ENCODE data around the gene TECPR2. TPM values are rescaled to one million over a fixed set of nuclear protein-coding genes. Genes with fewer than 3 reads are reported as not detected.

The TECPR2 gene
- total RNA-seq, 1 experiment from 2014 or later = 29.7 TPM

- no peaks in the 10 kb centered on the region for H3K36me3 ChIP-seq (ENCODE audit: low read depth)
- intact Hi-C loops (cut with micrococcal nuclease; ENCODE audit: unreplicated experiment) = no loop called here
- CTCF ChIA-PET = interaction anchor here (1.0 kb wide), 1 partner anchor 166 kb away, joined by 3 read pairs; no protein-coding TSS in a partner anchor
- 0 out of 2 replicates have a peak overlapping the region, but pooled peaks have one; percentile 8 for H3K27ac ChIP-seq
- H3K79me2 ChIP-seq (ENCODE audit: low read depth) = peaks cover 6% of the 10 kb centered on the region; the same call in 1 of the 2 replicates
- H3K4me2 ChIP-seq = no peak overlapping the region
- TF ChIP-seq, protein P1, sequence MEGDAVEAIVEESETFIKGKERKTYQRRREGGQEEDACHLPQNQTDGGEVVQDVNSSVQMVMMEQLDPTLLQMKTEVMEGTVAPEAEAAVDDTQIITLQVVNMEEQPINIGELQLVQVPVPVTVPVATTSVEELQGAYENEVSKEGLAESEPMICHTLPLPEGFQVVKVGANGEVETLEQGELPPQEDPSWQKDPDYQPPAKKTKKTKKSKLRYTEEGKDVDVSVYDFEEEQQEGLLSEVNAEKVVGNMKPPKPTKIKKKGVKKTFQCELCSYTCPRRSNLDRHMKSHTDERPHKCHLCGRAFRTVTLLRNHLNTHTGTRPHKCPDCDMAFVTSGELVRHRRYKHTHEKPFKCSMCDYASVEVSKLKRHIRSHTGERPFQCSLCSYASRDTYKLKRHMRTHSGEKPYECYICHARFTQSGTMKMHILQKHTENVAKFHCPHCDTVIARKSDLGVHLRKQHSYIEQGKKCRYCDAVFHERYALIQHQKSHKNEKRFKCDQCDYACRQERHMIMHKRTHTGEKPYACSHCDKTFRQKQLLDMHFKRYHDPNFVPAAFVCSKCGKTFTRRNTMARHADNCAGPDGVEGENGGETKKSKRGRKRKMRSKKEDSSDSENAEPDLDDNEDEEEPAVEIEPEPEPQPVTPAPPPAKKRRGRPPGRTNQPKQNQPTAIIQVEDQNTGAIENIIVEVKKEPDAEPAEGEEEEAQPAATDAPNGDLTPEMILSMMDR (conservative IDR thresholded peaks at IDR 0.05) = no peak
- TF ChIP-seq EZH2 (IDR thresholded peaks at IDR 0.05; ENCODE audit: low read depth) = no peak
- no peaks in the 10 kb centered on the region for H3K9me3 ChIP-seq (ENCODE audit: insufficient read depth, low read depth)
- BruUV-seq (replicated peaks) = no TSS peak
- peak; percentile 28 to 55 for DNase-seq
- H3K9me2 ChIP-seq (ENCODE audit: insufficient read depth) = no peaks in the 10 kb centered on the region
- H4K20me1 ChIP-seq (ENCODE audit: insufficient read depth) = no peaks in the 10 kb centered on the region
- H2AFZ ChIP-seq = no peak overlapping the region
- no peaks in the 10 kb centered on the region for H3K27me3 ChIP-seq (ENCODE audit: insufficient read depth, low read depth)
- H3F3A ChIP-seq (ENCODE audit: insufficient read depth, low read depth) = peaks cover 46% of the 10 kb centered on the region
- no peak overlapping the region for H3K4me3 ChIP-seq
- peaks cover 55% of the 10 kb centered on the region for H3K4me1 ChIP-seq (replicated peaks; ENCODE audit: insufficient read depth)
- POLR2A ChIA-PET (ENCODE audit: unreplicated experiment) = interaction anchor here (0.5 to 1.1 kb wide), 8 partner anchors 19 to 741 kb away, joined by 3 to 17 read pairs (median 4); no protein-coding TSS in a partner anchor
These were observed 168.2 kb downstream of the TECPR2 start for GRCh38 chr14:102530828-102531478.

DNA sequence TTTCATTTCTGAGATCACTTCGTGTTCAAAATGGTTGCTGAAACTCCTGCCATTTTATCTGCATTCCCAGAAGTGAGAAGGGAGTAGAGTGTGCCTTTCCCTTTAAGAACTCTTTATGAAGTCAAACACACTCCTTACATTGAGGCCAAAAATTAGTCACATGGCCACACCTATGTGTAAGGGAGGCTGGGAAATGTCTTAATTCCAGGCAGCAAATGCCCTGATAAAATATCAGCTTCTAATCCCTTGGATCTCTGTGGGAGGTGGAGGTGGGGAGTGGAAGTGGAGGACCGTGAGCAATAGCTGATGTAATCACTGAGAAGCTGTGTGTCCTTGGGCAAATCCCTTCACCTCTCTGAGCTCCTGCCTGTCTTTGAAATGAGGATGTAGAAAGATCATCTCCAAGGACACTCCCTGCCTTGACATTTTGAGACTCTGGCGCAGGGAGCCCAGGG is 169.5 kb downstream of the TECPR2 start:
- Histone ChIP-seq H3K4me1 (replicated peaks; ENCODE audit: insufficient read depth) (peaks cover 43% of the 10 kb centered on the region), H3K4me3 (no peak overlapping the region), H3K36me3 (ENCODE audit: low read depth) (no peaks in the 10 kb centered on the region), H4K20me1 (ENCODE audit: insufficient read depth) (no peaks in the 10 kb centered on the region), H3K27me3 (ENCODE audit: insufficient read depth, low read depth) (no peaks in the 10 kb centered on the region), H3K9me2 (ENCODE audit: insufficient read depth) (no peaks in the 10 kb centered on the region), H3F3A (ENCODE audit: insufficient read depth, low read depth) (peaks cover 33% of the 10 kb centered on the region), H3K27ac (peak overlapping the region; percentile 55), H3K9me3 (ENCODE audit: insufficient read depth, low read depth) (no peaks in the 10 kb centered on the region), H3K79me2 (ENCODE audit: low read depth) (no peaks in the 10 kb centered on the region), H2AFZ (no peak overlapping the region), H3K4me2 (peak overlapping the region; percentile 0; the same call in 1 of the 2 replicates)
- ChIA-PET POLR2A (ENCODE audit: unreplicated experiment) (interaction anchor here (0.6 kb wide), 1 partner anchor 59 kb away, joined by 3 read pairs; no protein-coding TSS in a partner anchor), CTCF (no interaction called here)
- peak; percentile 39 to 87 for DNase-seq
- no peak for TF ChIP-seq EZH2 (IDR thresholded peaks at IDR 0.05; ENCODE audit: low read depth)
- TF ChIP-seq, protein P1 (conservative IDR thresholded peaks at IDR 0.05) = no peak
- intact Hi-C loops (cut with micrococcal nuclease; ENCODE audit: unreplicated experiment) = no loop called here
- no TSS peak for BruUV-seq (replicated peaks)

DNA sequence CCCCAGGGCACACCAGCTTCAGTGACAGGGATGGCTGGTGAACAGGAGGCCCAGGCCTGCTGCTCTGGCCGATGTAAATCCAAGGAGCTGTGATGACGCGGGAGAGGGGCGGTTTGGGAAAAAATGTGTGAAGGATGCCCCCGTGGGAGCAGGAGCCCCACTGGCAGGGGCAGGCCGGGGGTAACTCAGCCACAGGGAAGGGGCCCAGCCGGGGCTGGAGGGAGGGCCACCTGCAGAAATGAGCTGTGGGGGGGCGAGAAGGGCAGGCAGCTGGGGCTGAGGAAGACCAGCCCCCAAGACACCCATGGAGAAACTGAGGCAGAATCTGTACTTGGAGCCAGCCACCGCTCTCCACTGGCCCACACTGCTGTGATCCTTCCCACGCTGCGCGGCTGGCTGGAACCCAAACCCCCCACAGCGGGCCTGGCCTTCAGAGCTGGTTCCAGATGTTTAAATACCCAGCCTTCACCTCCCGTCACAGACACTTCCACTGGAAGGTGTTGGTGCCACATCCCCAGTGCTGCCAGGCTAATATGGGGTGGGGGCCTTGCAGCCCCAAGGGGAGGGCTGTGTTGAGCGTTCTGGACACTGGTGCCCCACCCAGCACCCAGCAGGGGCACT is 175.3 kb downstream of the TECPR2 start:
- TF ChIP-seq EZH2 (IDR thresholded peaks at IDR 0.05; ENCODE audit: low read depth) = no peak
- TF ChIP-seq, protein P1 (conservative IDR thresholded peaks at IDR 0.05) = no peak
- H3K9me3 ChIP-seq (ENCODE audit: insufficient read depth, low read depth) = no peaks in the 10 kb centered on the region
- no peaks in the 10 kb centered on the region for H3K79me2 ChIP-seq (ENCODE audit: low read depth)
- H3K36me3 ChIP-seq (ENCODE audit: low read depth) = no peaks in the 10 kb centered on the region
- no peaks in the 10 kb centered on the region for H4K20me1 ChIP-seq (ENCODE audit: insufficient read depth)
- no peak overlapping the region for H2AFZ ChIP-seq
- DNase-seq = no peak
- H3F3A ChIP-seq (ENCODE audit: insufficient read depth, low read depth) = peaks cover 6% of the 10 kb centered on the region
- no peak overlapping the region for H3K27ac ChIP-seq
- H3K4me1 ChIP-seq (replicated peaks; ENCODE audit: insufficient read depth) = no peaks in the 10 kb centered on the region
- no peak overlapping the region for H3K4me3 ChIP-seq
- H3K27me3 ChIP-seq (ENCODE audit: insufficient read depth, low read depth) = no peaks in the 10 kb centered on the region
- no peaks in the 10 kb centered on the region for H3K9me2 ChIP-seq (ENCODE audit: insufficient read depth)
- no peak overlapping the region for H3K4me2 ChIP-seq
- intact Hi-C loops (cut with micrococcal nuclease; ENCODE audit: unreplicated experiment) = no loop called here
- CTCF ChIA-PET = no interaction called here
- BruUV-seq (replicated peaks) = no TSS peak
- POLR2A ChIA-PET (ENCODE audit: unreplicated experiment) = no interaction called here

Data from PC-9 (cell line).